GM19397 (cell line): Measurements from ENCODE around the gene NOP16.

ENCODE experiments used
- ATAC-seq: cut with Tn5 transposase; IDR thresholded peaks from one replicate; pipeline ENCODE4 v1.9.1; 2021; ENCODE audit warnings: mild to moderate bottlenecking, moderate library complexity; ENCODE audit not compliant: unreplicated experiment

NOP16 gene

GRCh38 chr5:176388003-176388443 is 375 bp downstream of the NOP16 start:
- ATAC-seq = no peak

GRCh38 chr5:176387384-176387925 is 943 bp downstream of the NOP16 start:
- no peak for ATAC-seq

- ATAC-seq = no peak
These were observed 1.9 kb downstream of the NOP16 start for GRCh38 chr5:176386491-176386890.

- no peak for ATAC-seq
These were observed 3.4 kb downstream of the NOP16 start for GRCh38 chr5:176384991-176385390.

- ATAC-seq = no peak
These were observed 4.0 kb downstream of the NOP16 start for GRCh38 chr5:176384366-176384930.

- ATAC-seq = no peak
These were observed 4.4 kb downstream of the NOP16 start for GRCh38 chr5:176383961-176384360.

- ATAC-seq = no peak
These were observed 5.0 kb downstream of the NOP16 start for GRCh38 chr5:176383248-176383905.

- ATAC-seq = no peak
These were observed 5.7 kb downstream of the NOP16 start for GRCh38 chr5:176382721-176383120.

- no peak for ATAC-seq
These were observed 6.4 kb downstream of the NOP16 start for GRCh38 chr5:176381979-176382378.

- ATAC-seq = no peak
These were observed 7.0 kb downstream of the NOP16 start for GRCh38 chr5:176381423-176381822.

- ATAC-seq = no peak
These were observed 8.5 kb downstream of the NOP16 start for GRCh38 chr5:176379881-176380280.

GRCh38 chr5:176373100-176373818 is 15.1 kb downstream of the NOP16 start:
- ATAC-seq = no peak

GRCh38 chr5:176371621-176372539 is 16.5 kb downstream of the NOP16 start:
- no peak for ATAC-seq

GRCh38 chr5:176369934-176370711 is 18.3 kb downstream of the NOP16 start:
- no peak for ATAC-seq

- no peak for ATAC-seq
These were observed 19.7 kb downstream of the NOP16 start for GRCh38 chr5:176368726-176369125.

- no peak for ATAC-seq
These were observed 22.0 kb downstream of the NOP16 start for GRCh38 chr5:176366232-176366894.

GRCh38 chr5:176365351-176366231 is 22.8 kb downstream of the NOP16 start, which contains the start of gene ARL10:
ARL10 (plus strand) TSS chr5:176365487; CDS start chr5:176365564, 77 bp downstream.
- ATAC-seq = peak; percentile 36

GRCh38 chr5:176364765-176365350 is 23.5 kb downstream of the NOP16 start:
- no peak for ATAC-seq
